Activated CD8-positive, alpha-beta memory T cell treated with anti-CD3 and anti-CD28 coated beads for 1 hour (primary cell): ENCODE results near the gene VEZT.
A peak's percentile ranks its signal among the peaks of the same experiment; 100 is the strongest.

Experiments used
- DNase-seq, 2 donors: peaks; one replicate each; pipeline ENCODE4 v3.0.0-alpha.2; 2020; ENCODE audit warnings: low read depth in 1 of 2; ENCODE audit errors: extremely low read depth in 1 of 2

The VEZT gene

DNA sequence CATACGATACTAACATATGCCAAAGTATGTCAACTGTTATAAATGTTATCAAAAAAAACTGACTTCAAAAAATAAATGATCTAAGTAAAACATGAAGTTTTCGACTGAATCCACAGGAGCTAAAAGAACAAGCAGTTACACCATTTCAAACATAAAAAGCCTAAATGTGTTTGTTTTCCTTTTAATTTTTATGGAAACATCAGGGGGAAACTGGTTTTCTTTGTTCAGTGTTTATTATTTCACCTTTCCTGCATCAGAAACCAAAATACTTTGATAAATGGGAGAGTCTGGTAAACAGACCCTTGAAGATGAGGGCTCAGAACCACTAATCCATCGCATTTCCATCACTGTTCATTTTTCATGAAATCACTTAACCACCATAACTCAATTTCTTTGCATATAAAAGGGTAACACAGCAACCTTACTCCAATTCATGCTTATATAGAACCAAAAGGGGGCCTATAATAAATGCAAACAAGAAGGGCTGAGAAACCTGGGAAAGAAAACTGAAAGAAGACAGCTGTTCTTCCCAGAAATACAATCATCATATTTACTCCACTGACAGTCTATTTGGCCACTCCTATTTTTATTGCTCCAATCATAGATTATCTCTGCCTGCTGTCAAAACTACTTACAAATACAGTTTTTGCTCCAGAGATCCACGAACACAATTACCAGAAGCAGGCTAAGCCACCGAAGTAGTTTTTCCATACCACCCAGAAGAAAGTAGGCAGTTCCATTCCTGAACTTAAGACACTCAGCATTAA lies 17.3 kb upstream of the VEZT start:
- DNase-seq, result no peak

DNA sequence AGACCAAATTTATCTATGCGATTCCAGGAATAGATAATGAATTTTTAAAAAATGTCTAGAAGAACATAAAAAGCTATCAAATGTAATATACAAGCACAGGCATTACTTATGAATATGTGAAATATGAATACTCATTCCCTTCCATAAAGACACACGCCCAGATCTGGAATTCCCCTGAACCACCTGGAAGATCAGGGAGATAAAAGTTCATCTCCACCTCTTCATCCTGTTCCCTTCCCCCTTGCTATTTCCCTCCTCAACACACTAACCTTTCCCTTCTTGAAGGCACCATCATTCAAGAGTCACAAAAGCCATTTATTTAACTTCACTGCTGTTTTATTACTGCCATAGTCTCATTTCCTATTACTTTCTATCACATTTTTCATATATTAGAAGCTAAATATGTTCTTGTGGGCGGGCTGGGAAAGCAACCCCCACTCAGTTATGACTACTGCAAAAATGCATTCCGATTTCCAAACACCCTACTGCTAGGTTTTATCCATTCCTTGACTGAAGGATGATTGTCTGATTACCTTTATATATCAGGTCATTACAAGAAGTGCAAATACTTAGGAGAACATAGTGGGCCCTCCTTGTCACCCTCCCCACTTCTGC lies 16.4 kb upstream of the VEZT start:
- no peak for DNase-seq

DNA sequence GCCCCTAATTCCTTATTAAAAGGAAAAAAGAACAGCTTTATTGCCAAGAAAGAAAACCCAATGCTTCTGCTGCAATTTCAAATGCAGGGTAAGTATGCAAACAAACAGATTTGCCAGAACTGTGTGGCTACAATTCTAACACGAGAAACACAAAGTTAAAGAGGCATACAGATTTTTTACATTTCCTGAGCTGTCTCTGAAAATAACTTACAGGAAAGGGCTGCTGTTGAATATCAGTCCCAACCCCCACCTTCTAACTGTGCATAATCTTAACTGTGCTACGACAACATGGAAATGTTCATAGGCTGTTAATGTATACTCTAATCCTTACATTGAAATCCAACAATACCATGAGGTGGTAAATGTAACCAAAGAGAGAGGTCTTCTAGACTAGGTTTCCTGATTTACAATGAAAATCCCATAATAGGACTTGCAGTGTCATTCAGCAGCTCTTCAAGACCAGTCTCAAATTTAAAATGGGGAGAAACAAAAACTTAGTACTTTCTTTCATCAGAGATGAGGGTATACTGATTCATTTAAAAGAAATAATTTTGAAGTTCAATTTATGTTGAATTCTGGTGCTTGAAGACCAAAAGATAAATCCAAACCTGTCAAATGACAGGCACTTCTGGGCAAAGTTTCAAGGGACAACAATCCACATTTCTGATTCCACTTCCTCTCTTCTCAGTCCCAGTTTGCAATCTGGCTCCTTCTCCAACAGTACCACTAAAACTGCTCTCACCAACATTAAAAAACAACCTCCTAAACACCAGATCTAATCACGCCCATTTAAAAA lies 14.7 kb upstream of the VEZT start:
- no peak for DNase-seq

DNA sequence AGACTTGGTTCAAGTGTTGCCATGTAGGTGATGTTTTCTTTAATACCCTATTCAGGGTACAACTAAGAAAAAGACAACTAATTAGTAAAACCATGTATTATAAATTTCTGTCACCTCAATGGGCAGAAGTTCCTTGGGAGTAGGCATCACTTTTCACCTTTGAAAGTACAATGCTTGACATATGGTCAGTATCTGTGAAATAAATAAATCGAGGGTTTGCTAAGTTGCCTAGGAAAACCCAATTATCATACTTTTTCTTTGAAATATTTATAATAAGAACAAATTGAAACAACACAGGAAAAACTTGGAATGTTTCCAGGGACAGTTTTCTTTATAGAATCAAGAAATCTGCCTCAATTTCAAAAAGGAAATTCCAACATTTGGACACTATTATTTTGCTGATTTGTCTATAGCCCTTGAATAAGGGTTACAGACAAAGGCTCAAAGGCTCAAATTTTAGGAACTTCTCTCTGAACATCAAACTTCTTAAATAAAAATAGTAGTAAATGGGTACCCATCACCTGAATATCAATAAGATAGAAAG lies 14.0 kb upstream of the VEZT start:
- no peak for DNase-seq

DNA sequence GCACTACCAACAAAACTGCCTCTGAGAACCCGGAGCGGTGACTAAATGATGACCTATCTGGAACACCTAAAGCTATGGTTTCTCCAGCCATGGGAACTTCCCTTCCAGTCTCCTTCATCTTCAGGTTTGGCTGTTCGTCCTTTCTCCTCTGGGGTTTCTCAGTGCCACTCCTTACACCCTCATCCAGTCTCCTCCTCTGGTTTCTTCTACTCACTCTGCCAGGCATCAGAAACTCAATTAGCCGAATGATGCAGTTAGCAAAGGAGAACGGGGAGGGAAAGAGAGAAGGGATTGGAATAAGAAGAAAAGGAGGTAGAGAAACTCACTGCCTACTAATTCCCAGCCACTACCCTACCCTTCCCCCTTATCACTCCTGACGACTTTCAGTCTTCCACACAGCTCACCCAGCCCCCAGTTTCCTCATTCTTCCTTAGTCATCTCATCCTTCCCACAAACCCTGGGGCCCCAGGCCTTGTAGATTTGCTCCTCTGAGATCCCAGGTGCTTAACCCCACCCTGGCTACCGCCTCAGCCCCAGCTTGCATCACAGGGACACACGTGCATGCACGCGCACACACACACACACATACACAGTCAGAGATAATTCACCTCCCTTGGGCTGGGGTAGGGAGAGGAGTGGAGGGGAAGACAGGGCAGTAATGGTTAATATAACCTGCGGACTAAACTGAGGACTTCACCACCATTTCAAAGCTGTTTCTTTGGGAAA lies 13.3 kb upstream of the VEZT start:
- no peak for DNase-seq

DNA sequence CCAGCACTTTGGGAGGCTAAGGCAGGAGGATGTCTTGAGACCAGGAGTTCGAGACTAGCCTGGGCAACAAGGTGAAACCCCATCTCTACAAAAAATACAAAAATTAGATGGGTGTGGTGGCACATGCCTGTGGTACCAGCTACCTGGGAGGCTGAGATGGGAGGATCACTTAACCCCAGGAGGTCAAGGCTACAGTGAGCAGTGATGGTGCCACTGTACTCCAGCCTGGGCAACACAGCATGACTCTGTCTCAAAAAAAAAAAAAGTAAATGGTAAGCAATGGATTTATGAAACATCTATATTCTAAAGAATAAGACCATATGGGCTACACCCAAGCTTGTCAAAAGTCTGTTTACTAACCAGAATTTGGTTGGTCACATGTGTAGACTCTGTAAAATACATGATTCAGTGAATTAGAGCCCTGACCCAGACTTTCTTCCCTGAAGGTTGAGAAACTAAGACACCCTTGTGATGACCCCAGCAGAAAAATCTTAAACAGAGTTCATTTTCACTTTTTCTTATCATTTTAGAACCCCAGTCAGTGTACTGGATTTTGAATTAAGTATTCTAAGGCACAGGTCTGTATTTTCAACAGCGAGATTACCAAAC lies 12.5 kb upstream of the VEZT start:
- DNase-seq, result no peak

DNA sequence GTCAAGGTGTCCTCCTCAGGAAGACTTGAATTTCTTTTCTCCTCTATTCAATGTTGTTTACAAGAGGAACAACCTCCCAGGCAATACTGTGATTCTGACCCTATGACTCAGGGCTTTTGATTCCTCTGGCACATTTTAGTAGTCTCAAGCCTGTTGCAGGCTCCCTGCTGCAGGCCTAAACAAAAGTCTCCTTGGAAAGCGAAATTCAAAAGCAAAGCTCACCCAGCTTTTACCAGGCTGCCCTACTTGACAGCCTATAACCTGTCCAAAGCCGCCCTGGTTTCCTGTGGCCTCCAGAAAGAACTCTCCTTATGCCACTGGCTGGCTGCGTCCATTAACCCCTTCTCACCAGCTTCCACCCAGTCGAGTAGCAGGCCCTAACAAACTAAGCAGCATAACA lies 11.9 kb upstream of the VEZT start:
- no peak for DNase-seq

DNA sequence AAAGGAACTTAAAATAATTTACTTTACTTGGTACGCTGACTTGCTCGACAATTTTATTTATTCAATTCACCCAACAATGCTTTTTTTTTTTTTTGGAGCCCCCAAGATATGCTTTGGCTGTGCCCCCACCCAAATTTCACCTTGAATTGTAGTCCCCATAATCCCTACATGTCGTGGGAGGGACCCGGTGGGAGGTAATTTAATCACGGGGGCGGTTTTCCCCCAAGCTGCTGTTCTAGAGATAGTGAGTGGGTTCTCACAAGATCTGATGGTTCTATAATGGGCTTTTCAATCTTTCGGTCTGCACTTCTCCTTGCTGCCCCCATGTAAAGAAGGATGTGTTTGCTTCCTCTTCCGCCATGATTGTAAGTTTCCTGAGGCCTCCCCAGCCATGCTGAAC lies 10.7 kb upstream of the VEZT start:
- no peak for DNase-seq

DNA sequence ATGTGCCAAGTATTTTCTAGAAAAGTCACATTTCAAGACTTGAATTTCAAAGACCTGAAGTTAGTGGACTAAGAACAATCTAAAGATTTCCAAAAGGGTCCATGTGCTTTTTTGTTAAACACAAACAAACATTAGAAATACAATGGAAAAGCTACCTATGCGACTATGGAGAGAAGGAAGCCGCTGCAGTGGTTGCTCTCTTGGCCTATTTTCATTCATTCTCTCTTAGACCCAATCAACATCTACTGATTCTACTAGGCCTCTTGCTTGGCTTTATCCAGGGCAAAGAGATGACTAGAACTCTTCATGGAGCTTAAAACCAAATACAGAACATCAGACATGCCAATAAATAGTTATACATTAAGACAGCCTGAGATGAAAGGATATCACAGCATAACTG lies 10.2 kb upstream of the VEZT start:
- no peak for DNase-seq

DNA sequence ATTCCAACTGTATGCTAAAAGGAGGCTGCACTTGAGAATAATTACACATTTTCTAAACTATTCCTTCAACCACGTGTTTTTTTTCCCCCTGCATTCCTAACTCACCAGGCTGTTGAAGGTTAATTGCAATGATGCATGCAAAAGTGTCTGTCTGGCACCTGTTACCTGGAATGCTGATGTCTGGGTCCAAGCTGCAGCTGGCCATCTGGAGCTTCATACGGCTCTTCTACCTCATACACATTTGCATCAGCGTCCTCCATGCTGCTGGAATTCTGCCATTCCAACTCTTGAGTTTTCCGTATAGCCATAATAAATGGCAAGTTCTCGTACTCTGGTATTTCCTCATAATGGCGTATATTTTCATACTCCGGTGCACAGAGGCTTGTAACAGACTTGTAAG lies 8.9 kb upstream of the VEZT start:
- no peak for DNase-seq

DNA sequence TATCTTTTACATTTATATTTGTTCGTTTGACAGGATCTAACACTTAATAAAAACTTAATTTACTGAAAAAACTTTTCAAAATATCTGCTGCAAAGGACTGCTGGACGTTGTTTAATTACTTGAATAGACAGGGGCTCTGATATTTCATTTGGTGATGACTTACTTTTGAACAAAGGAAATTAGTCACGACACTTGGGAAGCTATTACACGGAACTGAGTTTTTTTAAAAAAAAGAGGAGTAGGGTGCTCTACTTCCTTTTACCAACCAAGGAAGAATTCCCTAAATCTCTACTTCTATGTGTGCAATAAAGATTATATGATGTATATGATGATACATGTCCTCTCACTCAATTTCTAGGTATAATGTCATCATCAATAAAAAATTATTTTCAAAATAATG lies 5.0 kb upstream of the VEZT start:
- DNase-seq, result no peak

DNA sequence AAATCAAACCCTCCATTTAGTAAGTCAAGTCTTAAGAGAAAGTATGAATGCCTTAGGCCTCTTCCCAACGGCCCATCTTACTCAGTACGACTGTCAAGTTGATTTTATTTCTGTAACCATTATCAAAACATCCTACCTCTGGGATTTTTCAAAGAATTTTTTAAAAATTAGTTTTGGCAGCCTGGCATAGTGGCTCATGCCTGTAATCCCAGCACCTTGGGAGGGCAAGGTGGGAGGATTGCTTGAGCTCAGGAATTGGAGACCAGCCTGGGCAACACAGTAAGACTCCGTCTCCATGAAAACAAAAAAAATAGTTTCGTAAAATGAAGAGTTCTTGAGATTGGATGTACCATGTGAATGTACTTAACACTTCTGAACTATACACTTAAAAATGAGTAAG lies 4.5 kb upstream of the VEZT start:
- no peak for DNase-seq

DNA sequence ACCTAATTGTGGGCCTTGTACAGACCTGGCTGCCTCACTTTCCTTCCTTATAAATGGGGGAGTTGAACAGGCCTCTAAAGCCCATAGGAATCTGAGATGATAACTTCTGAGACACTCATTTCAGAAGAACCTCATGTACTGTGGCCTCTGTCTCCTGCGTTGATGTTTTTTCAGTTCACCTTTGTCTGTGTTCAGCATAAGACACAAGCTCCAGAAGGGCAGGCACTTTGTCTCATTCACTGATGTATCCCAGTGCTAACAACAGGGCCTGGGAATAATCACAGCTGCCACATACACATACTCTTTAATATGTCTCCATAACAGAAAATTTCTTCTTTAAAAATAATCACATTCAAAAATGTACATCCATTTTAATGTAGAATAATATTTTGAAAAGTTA lies 3.7 kb upstream of the VEZT start:
- DNase-seq, result no peak

DNA sequence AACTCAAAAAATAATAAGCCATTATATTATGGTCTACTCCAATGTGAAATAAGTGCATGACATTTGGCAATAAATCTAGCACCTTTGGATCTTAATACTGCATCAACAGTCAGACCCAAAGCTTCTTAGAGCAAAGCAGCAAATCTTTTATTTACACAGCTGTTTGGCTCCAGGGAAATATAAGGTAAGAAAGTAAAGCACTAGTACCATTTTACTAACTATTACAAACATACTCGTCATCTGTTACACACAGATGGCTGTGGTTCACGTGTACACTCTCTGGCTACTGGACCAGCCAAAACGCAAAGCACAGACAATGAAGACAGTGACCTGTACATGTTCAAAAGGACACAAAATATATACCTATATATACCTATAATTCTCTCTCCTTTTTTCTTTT lies 3.1 kb upstream of the VEZT start:
- no peak for DNase-seq

DNA sequence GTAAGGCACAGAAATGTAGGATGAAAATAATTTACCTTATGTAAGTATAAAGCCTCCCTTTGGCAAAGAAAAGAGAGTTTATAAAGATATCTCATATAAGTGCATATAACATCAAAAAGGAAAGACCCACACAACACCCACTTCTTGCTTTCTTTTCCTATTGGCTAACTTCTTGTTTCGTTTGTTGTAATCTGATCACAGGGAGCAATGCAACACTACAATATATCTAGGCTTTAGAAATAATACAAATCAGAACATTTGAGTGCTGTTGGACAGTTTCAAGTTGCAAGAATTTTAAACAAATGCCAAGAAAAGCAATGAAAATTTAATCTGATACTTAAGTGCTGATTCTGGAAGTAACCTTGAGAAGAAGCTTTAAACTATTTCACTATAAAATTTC lies 1.7 kb upstream of the VEZT start:
- DNase-seq, result no peak

DNA sequence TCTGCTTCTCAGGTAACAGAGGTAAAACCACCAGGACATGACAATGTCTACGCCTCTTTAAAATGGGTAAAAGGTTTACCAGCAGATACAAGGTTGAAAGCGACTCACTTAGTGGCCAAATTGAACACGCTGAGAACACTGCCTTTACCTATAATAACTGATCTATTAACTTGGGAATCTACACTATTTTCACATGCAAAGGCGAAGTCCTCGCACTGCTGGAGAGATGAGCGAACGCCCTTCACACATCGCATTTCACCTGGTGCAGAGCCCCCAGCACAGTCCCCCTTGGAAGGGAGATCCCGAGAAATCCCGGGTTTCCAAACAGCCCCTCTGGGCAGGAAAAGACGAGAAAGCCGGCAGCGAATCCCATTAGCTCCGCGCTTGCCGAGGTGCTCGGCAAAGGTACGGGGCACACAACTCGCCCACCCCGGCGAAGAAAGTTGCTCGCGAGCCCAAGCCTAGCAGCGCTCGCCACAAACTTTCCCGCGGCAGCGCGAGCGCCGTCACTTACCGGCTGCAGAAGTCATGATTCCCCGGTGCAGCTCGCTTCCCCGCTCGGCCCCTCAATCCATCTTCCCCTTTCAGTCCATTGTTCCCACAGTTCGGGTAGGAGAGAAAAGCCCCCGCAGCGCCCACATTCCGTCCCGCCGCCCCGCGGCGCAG lies 763 bp upstream of the VEZT start:
- DNase-seq, result no peak

DNA sequence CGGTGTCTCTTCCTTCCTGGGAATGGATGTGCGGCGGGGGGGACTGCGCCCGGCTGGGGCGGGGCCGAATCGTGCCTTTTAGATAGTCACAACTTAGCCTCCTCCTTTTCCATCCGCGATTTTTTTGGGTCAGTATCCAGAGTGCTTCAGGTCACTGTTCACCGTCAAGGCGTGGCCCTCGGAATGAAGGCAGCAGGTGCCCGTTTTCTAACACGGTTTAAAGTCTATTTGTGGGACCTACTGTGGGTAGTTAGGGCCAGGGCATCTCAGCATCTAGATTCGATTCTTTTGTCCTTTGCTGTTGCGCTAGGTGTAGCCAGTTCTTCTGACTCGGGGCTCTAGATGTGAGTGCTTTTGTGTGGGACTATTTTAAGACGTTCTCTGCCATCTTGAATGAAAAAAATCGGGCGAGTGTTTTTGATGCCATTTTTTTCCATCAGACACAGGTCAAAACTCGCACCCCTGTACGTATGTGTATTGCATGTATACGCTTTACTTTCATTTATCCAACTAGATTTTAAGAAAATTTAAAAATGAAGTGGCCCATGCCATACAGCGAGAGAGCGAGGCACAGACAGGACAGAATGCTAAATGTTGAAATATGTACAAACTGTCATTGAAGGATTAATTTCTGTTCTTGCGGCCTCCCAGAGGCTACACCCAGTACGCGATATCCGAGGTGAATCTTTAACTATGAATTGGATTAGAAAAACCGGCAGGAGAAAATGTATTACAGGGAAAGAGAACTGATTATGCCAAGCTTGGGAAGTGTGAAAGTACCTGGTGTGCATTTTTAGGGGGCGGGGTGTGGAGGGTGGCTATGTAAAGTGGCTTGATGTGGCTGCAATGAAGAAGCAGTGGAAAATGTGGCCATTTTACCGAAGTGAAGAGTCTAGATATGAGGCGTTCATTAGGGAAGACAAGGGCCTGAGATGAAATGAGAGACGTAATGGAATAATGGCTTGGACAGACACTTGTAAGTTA lies 835 bp downstream of the VEZT start:
- DNase-seq, result peak in 1 of 2 donors; percentile 4

DNA sequence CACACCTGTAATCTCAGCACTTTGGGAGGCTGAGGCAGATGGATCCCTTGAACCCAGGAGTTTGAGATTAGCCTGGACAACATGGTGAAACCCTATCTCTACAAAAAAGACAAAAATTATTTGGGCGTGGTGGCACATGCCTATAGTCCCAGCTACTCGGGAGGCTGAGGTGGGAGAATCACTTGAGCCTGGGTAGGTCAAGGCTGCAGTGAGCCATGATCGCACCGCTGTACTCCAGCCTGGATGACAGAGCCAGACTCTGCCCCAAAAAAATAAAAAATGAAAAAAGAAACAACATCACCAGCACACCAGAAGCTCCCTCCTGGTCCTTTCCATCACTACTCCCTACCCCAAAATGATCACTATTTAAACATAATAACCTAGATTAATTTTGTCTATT lies 2.6 kb downstream of the VEZT start:
- no peak for DNase-seq

DNA sequence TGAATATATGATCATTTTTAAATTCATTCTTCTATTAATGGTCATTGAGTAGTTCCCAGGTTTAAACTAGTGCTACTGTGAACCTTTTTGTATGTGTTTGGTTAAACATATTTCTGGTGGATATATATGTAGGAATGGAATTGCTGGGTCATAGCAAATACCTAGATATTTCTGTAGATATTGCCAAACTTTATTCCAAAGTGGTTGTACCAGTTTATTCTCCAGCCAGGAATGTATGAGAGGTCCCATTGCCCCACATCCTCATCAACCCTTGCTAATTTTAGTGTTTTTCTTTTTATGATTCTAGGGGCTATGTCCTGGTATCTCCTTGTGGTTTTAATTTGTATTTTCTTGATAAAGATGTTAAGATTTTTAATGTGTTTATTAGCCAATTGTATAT lies 3.1 kb downstream of the VEZT start:
- DNase-seq, result no peak
